ENCODE results near the gene SMAD1. TPM values are rescaled to one million over a fixed set of nuclear protein-coding genes. Genes with fewer than 3 reads are reported as not detected.

The SMAD1 gene
- total RNA-seq, 1 experiment from 2014 or later, result 19.2 TPM

GRCh38 chr4:145485120-145485519 is 3.5 kb downstream of the SMAD1 start:
- in situ Hi-C loops (cut with HindIII; ENCODE audit: low pct_unique_long_range_greater_than_20kb, low sequenced_read_pairs), result no loop called here
- DNase-seq (ENCODE audit: low read depth), result no peak

- in situ Hi-C loops (cut with HindIII; ENCODE audit: low pct_unique_long_range_greater_than_20kb, low sequenced_read_pairs), result no loop called here
- DNase-seq (ENCODE audit: low read depth), result no peak
Observed at GRCh38 chr4:145486603-145487002, 5.0 kb downstream of the SMAD1 start.

GRCh38 chr4:145487631-145488030 is 6.0 kb downstream of the SMAD1 start:
- DNase-seq (ENCODE audit: low read depth), result no peak
- in situ Hi-C loops (cut with HindIII; ENCODE audit: low pct_unique_long_range_greater_than_20kb, low sequenced_read_pairs), result no loop called here

GRCh38 chr4:145488310-145488709 is 6.7 kb downstream of the SMAD1 start:
- no peak for DNase-seq (ENCODE audit: low read depth)
- in situ Hi-C loops (cut with HindIII; ENCODE audit: low pct_unique_long_range_greater_than_20kb, low sequenced_read_pairs), result no loop called here

DNA sequence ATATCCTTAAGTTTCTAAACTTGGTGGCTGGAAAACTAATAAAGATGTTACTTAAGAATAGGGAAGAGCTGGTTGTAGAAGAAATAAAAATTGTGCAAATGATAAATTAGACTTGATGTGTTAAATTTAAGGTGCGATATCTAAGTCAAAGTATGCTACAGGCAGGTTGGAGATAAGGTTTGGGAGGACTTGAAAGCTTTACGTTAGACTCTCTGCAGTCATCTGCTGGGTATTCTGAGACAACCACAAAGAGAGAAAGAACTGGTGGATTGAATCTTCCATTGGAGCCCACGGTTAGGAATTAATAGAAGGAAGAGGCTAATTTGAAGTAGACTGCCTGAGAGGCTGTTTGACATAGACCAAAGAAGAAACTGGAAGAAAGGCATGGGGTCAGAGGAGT is 7.9 kb downstream of the SMAD1 start:
- in situ Hi-C loops (cut with HindIII; ENCODE audit: low pct_unique_long_range_greater_than_20kb, low sequenced_read_pairs), result no loop called here
- DNase-seq (ENCODE audit: low read depth), result no peak

DNA sequence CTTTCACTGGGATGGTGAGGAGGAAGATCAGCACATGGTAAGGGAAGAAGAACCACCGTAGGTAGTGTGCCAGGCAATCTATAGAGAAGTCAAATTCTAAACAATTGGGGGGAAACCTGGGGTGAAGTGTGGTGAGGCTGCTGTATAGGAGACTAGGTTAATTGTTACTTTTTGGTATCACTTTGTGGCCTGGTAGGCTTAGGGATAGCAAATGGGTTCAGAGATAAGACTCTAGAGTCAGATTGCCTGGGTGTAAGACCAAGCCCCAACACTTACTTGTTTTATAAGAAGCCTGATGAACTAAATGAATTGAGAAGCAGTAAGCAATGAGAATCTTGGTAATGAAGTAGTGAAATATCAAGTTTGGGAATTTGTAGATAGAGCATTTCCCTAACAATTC is 8.7 kb downstream of the SMAD1 start:
- in situ Hi-C loops (cut with HindIII; ENCODE audit: low pct_unique_long_range_greater_than_20kb, low sequenced_read_pairs), result no loop called here
- DNase-seq (ENCODE audit: low read depth), result no peak

- in situ Hi-C loops (cut with HindIII; ENCODE audit: low pct_unique_long_range_greater_than_20kb, low sequenced_read_pairs), result no loop called here
- DNase-seq (ENCODE audit: low read depth), result no peak
Observed at GRCh38 chr4:145490796-145491195, 9.1 kb downstream of the SMAD1 start.

- no peak for DNase-seq (ENCODE audit: low read depth)
- in situ Hi-C loops (cut with HindIII; ENCODE audit: low pct_unique_long_range_greater_than_20kb, low sequenced_read_pairs), result no loop called here
Observed at GRCh38 chr4:145492376-145492775, 10.7 kb downstream of the SMAD1 start.

GRCh38 chr4:145493166-145493565 is 11.5 kb downstream of the SMAD1 start:
- no peak for DNase-seq (ENCODE audit: low read depth)
- in situ Hi-C loops (cut with HindIII; ENCODE audit: low pct_unique_long_range_greater_than_20kb, low sequenced_read_pairs), result no loop called here

- in situ Hi-C loops (cut with HindIII; ENCODE audit: low pct_unique_long_range_greater_than_20kb, low sequenced_read_pairs), result no loop called here
- no peak for DNase-seq (ENCODE audit: low read depth)
Observed at GRCh38 chr4:145494666-145495270, 13.1 kb downstream of the SMAD1 start.

GRCh38 chr4:145496292-145496691 is 14.6 kb downstream of the SMAD1 start:
- in situ Hi-C loops (cut with HindIII; ENCODE audit: low pct_unique_long_range_greater_than_20kb, low sequenced_read_pairs), result no loop called here
- DNase-seq (ENCODE audit: low read depth), result no peak

GRCh38 chr4:145497199-145498149 is 15.8 kb downstream of the SMAD1 start:
- in situ Hi-C loops (cut with HindIII; ENCODE audit: low pct_unique_long_range_greater_than_20kb, low sequenced_read_pairs), result no loop called here
- DNase-seq (ENCODE audit: low read depth), result no peak

DNA sequence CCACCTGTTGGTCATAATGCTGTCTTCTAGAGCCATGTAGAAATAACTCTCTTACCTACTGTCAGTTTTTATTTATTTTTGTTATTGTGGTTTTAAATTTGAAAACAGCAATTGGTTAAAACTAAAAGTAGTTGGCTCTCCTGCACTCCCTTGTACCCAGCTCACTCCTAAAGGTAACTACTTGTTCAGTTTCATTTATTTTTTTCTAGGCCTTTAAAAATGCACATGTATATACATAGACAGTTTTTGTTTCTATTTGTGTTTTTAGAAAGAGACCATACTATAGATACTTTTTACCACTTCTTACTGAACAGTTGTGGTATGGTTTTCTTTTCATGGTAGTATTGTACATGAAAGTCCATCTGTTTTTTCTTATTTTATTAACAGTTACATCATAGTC is 16.8 kb downstream of the SMAD1 start:
- in situ Hi-C loops (cut with HindIII; ENCODE audit: low pct_unique_long_range_greater_than_20kb, low sequenced_read_pairs), result no loop called here
- no peak for DNase-seq (ENCODE audit: low read depth)

GRCh38 chr4:145501051-145501660 is 19.5 kb downstream of the SMAD1 start:
- in situ Hi-C loops (cut with HindIII; ENCODE audit: low pct_unique_long_range_greater_than_20kb, low sequenced_read_pairs), result no loop called here
- no peak for DNase-seq (ENCODE audit: low read depth)

DNA sequence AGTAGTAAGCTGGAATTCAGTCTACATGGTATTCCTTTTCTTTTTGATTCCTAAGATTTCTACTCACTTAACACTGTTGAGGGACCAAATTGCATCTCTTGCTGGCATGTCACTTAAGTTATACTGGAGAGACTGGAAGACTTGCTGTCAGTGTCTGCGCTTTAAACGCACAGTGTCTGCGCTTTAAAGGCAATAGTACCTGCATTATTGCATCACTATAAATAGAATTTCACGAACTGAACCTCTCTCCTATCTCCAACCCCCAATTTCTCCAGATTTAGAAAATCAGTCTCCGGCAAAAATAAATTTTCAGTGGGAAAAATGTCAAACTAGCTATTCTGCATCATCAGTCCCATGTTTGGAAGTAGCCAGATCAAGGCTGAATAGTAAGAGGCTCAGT is 21.2 kb downstream of the SMAD1 start:
- no peak for DNase-seq (ENCODE audit: low read depth)
- in situ Hi-C loops (cut with HindIII; ENCODE audit: low pct_unique_long_range_greater_than_20kb, low sequenced_read_pairs), result no loop called here

DNA sequence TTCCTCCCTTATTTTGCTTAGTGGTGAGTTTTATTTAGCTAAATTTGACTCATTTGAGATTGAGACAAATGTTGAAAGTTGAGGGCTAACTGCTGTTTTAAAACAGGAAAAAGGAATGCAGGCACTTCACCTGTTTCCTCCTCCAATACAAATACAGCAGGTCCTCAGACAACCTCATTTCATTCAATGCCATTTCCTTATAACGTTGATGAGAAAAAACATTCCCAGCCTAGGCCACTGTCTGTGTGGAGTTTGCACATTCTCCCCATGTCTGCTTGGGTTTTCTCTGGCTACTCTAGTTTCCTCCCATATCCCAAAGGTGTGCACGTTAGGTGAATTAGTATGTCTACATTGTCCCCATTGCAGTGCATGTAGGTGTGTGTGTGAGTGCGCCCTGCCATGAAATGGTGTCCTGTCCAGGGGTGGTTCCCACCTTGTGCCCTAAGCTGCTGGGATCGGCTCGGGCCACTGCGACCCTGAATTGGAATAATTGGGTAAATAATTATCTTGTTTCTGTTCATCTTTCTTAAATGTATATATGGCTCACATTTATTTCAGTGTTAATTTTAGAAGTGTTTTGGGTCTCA is 21.9 kb downstream of the SMAD1 start:
- in situ Hi-C loops (cut with HindIII; ENCODE audit: low pct_unique_long_range_greater_than_20kb, low sequenced_read_pairs), result no loop called here

GRCh38 chr4:145505995-145506394 is 24.3 kb downstream of the SMAD1 start:
- no peak for DNase-seq (ENCODE audit: low read depth)
- in situ Hi-C loops (cut with HindIII; ENCODE audit: low pct_unique_long_range_greater_than_20kb, low sequenced_read_pairs), result no loop called here

More for the DNA sequence above, 21.9 kb downstream of the SMAD1 start:
- DNase-seq (ENCODE audit: low read depth), result no peak

- in situ Hi-C loops (cut with HindIII; ENCODE audit: low pct_unique_long_range_greater_than_20kb, low sequenced_read_pairs), result no loop called here
- DNase-seq (ENCODE audit: low read depth), result peak; percentile 6
Observed at GRCh38 chr4:145507636-145508035, 26.0 kb downstream of the SMAD1 start.
